Lower leg skin (tissue), 3 donors: ENCODE data around the gene JPT2.

Experiments used
- POLR2A ChIP-seq, 2 donors: fragments of 450-650 bp; IDR thresholded peaks; one replicate each; pipeline ENCODE4 v1.6.1; 2016 to 2017; ENCODE audit warnings: antibody characterized with exemption in 2 of 2, mild to moderate bottlenecking in 1 of 2, moderate library complexity in 1 of 2
- TF ChIP-seq, protein P1 (sequence below), 3 donors: fragments of 450-650 bp; IDR thresholded peaks; one replicate each; pipeline ENCODE4 v1.5.1; 2016; ENCODE audit warnings: antibody characterized with exemption in 3 of 3, mild to moderate bottlenecking in 3 of 3, moderate library complexity in 2 of 3

DNA sequence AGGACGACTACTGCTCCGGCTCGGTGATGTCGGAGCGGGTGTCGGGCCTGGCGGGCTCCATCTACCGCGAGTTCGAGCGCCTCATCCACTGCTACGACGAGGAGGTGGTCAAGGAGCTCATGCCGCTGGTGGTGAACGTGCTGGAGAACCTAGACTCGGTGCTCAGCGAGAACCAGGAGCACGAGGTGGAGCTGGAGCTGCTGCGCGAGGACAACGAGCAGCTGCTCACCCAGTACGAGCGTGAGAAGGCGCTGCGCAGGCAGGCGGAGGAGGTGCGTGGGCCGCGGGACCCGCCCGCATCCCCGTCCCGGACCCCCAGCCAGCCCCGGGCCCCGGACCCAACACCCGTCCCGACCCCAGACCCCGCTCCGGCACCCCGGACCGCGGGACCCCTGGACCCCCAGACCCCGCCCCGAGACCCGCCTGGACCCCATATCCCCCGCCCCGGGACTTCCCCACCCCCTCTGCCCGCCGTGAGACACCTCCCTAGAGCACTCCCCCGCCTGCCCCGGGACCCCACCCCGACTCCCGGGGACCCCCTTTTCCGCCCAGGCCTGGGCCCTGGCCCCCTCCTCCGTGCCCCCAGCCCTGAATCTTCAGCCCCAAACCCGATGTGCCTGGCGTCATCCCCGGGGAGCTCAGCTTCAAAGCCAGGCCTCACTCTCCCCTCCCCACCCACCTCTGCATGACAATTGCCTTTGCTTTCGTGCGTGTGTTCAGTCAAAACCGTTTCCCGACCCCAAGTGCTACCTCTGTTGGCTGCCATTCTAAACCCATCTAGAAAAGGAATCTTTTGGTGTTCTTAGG is 28.5 kb downstream of the JPT2 start:
- TF ChIP-seq, protein P1, sequence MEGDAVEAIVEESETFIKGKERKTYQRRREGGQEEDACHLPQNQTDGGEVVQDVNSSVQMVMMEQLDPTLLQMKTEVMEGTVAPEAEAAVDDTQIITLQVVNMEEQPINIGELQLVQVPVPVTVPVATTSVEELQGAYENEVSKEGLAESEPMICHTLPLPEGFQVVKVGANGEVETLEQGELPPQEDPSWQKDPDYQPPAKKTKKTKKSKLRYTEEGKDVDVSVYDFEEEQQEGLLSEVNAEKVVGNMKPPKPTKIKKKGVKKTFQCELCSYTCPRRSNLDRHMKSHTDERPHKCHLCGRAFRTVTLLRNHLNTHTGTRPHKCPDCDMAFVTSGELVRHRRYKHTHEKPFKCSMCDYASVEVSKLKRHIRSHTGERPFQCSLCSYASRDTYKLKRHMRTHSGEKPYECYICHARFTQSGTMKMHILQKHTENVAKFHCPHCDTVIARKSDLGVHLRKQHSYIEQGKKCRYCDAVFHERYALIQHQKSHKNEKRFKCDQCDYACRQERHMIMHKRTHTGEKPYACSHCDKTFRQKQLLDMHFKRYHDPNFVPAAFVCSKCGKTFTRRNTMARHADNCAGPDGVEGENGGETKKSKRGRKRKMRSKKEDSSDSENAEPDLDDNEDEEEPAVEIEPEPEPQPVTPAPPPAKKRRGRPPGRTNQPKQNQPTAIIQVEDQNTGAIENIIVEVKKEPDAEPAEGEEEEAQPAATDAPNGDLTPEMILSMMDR (IDR thresholded peaks at IDR 0.05) = no peak
- TF ChIP-seq POLR2A (IDR thresholded peaks at IDR 0.05) = no peak
